GM23338 (cell line): Measurements from ENCODE around the gene SPRR1A. TPM values are rescaled to one million over a fixed set of nuclear protein-coding genes. Genes with fewer than 3 reads are reported as not detected.

Source experiments
- ATAC-seq: fragments of 200-7000 bp; cut with Tn5 transposase; 3 replicates; pipeline ENCODE4 v1.9.1; 2020
- DNase-seq: peaks from one replicate; pipeline ENCODE4 v3.0.0-alpha.2; 2015; ENCODE audit warnings: low spot score
- H2AFZ ChIP-seq: fragments of 200-600 bp; sonication (generic); 2 replicates; pipeline ENCODE4 v1.8.0; 2016; ENCODE audit warnings: antibody characterized with exemption, mild to moderate bottlenecking, moderate library complexity
- H3F3A ChIP-seq: fragments of 200-600 bp; sonication (generic); replicated peaks from 2 replicates; pipeline ENCODE4 v1.8.0; 2017; ENCODE audit warnings: antibody characterized with exemption, mixed run types, low read depth
- H3K27ac ChIP-seq: fragments of 200-600 bp; sonication (generic); 2 replicates; pipeline ENCODE4 v1.6.1; 2016; ENCODE audit warnings: low read depth
- H3K27me3 ChIP-seq: fragments of 200-600 bp; sonication (generic); 2 replicates; pipeline ENCODE4 v1.8.0; 2016; ENCODE audit warnings: mild to moderate bottlenecking, mixed run types, moderate library complexity; ENCODE audit not compliant: insufficient read depth
- H3K36me3 ChIP-seq: fragments of 200-600 bp; sonication (generic); 2 replicates; pipeline ENCODE4 v1.8.0; 2016; ENCODE audit warnings: mild to moderate bottlenecking; ENCODE audit not compliant: insufficient read depth
- H3K4me1 ChIP-seq: fragments of 200-600 bp; sonication (generic); 2 replicates; pipeline ENCODE4 v1.8.0; 2016; ENCODE audit warnings: mild to moderate bottlenecking, moderate library complexity; ENCODE audit not compliant: insufficient read depth
- H3K4me2 ChIP-seq: fragments of 200-600 bp; sonication (generic); 2 replicates; pipeline ENCODE4 v1.7.1; 2017; ENCODE audit warnings: mixed run types
- H3K4me3 ChIP-seq: fragments of 200-600 bp; sonication (generic); 2 replicates; pipeline ENCODE4 v1.6.1; 2016; ENCODE audit warnings: mixed run types
- H3K79me2 ChIP-seq: fragments of 200-600 bp; sonication (generic); replicated peaks from 2 replicates; pipeline ENCODE4 v1.8.0; 2017; ENCODE audit warnings: mild to moderate bottlenecking; ENCODE audit not compliant: insufficient read depth
- H3K9me2 ChIP-seq: fragments of 200-600 bp; sonication (generic); 2 replicates; pipeline ENCODE4 v1.8.0; 2017; ENCODE audit not compliant: insufficient read depth
- H4K20me1 ChIP-seq: fragments of 200-600 bp; sonication (generic); replicated peaks from 2 replicates; pipeline ENCODE4 v1.8.0; 2017; ENCODE audit warnings: mild to moderate bottlenecking; ENCODE audit not compliant: insufficient read depth
- H3K27ac Mint-ChIP-seq: 2 replicates; pipeline ENCODE4 v1.8.0; 2020; ENCODE audit warnings: inconsistent platforms, mild to moderate bottlenecking, moderate library complexity, mixed read lengths
- H3K27me3 Mint-ChIP-seq: 3 replicates; pipeline ENCODE4 v1.8.0; 2022; ENCODE audit warnings: low read depth, mild to moderate bottlenecking, moderate library complexity, mixed read lengths, inconsistent platforms; ENCODE audit not compliant: insufficient read depth, poor library complexity
- H3K36me3 Mint-ChIP-seq: 3 replicates; pipeline ENCODE4 v1.8.0; 2021; ENCODE audit warnings: low read depth, mild to moderate bottlenecking, inconsistent platforms, moderate library complexity, mixed read lengths
- H3K4me1 Mint-ChIP-seq: 3 replicates; pipeline ENCODE4 v1.8.0; 2020; ENCODE audit warnings: mild to moderate bottlenecking, inconsistent platforms, mixed read lengths
- H3K4me3 Mint-ChIP-seq: 3 replicates; pipeline ENCODE4 v1.8.0; 2021; ENCODE audit warnings: moderate library complexity, mild to moderate bottlenecking, inconsistent platforms, mixed read lengths
- H3K9me3 Mint-ChIP-seq: 3 replicates; pipeline ENCODE4 v1.8.0; 2020; ENCODE audit warnings: moderate library complexity, mild to moderate bottlenecking, inconsistent platforms, mixed read lengths
- CREB1 ChIP-seq: fragments of 250-450 bp; sonication (Bioruptor Pico); IDR thresholded peaks from 2 replicates; pipeline ENCODE4 v1.5.0; 2020; ENCODE audit warnings: low read depth, mild to moderate bottlenecking, moderate library complexity
- CTCF ChIP-seq, 2 experiments: fragments of 200-600 bp in 1 of 2; sonication (generic) in 1 of 2; conservative IDR thresholded peaks; 2 replicates each; pipeline versions ENCODE4 v1.5.1 to v1.6.1; 2016 to 2017; ENCODE audit warnings: antibody characterized with exemption in 2 of 2, low read depth in 2 of 2, mild to moderate bottlenecking in 2 of 2, moderate library complexity in 1 of 2
- ETS1 ChIP-seq: IDR thresholded peaks from 2 replicates; pipeline ENCODE4 v1.6.1; 2016; ENCODE audit warnings: antibody characterized with exemption
- EZH2 ChIP-seq: fragments of 200-600 bp; sonication (generic); IDR thresholded peaks from one replicate; pipeline ENCODE4 v1.8.0; 2017; ENCODE audit warnings: antibody characterized with exemption, mild to moderate bottlenecking, low read depth; ENCODE audit not compliant: unreplicated experiment
- EZH2phosphoT487 ChIP-seq: fragments of 200-600 bp; sonication (generic); IDR thresholded peaks from one replicate; pipeline ENCODE4 v1.8.1; 2018; ENCODE audit warnings: antibody characterized with exemption; ENCODE audit not compliant: unreplicated experiment
- JUNB ChIP-seq: IDR thresholded peaks from one replicate; pipeline ENCODE4 v1.6.1; 2016; ENCODE audit warnings: antibody characterized with exemption; ENCODE audit not compliant: unreplicated experiment
- NANOG ChIP-seq: IDR thresholded peaks from 2 replicates; pipeline ENCODE4 v1.6.1; 2016; ENCODE audit warnings: antibody characterized with exemption, borderline replicate concordance
- POLR2AphosphoS5 ChIP-seq: IDR thresholded peaks from 2 replicates; pipeline ENCODE4 v1.6.1; 2016; ENCODE audit warnings: antibody characterized with exemption, low read depth
- STAT1 ChIP-seq: IDR thresholded peaks from one replicate; pipeline ENCODE4 v1.6.1; 2016; ENCODE audit warnings: antibody characterized with exemption; ENCODE audit not compliant: unreplicated experiment
- ZNF114 ChIP-seq: fragments of 250-450 bp; sonication (Bioruptor Pico); IDR thresholded peaks from 2 replicates; pipeline ENCODE4 v1.5.0; 2020; ENCODE audit warnings: mild to moderate bottlenecking, moderate library complexity
- ZNF331 ChIP-seq: fragments of 250-450 bp; sonication (Bioruptor Pico); IDR thresholded peaks from 2 replicates; pipeline ENCODE4 v1.5.0; 2020; ENCODE audit warnings: low read depth, mild to moderate bottlenecking, moderate library complexity
- ZNF462 ChIP-seq: fragments of 250-450 bp; sonication (Bioruptor Pico); IDR thresholded peaks from 2 replicates; pipeline ENCODE4 v1.5.0; 2020; ENCODE audit warnings: mild to moderate bottlenecking, moderate library complexity
- polyA plus RNA-seq: library from polyadenylated mRNA; unstranded; fragments of >200 nt; fragmentation: Nextera tagmentation; extraction: Ambion mirVana; gene quantifications from 2 replicates; pipeline ENCODE4 v1.2.1, GENCODE V29; 2016
- total RNA-seq: library from RNA; depleted of rRNA; stranded (reverse); fragments of >200 nt; shearing (Covaris generic); gene quantifications from 2 replicates; pipeline ENCODE4 v1.2.3, GENCODE V29; 2014
- TF ChIP-seq, protein P1 (sequence below): IDR thresholded peaks from one replicate; pipeline ENCODE4 v1.6.1; 2018; ENCODE audit warnings: antibody characterized with exemption; ENCODE audit not compliant: unreplicated experiment

The SPRR1A gene
- total and polyA plus RNA-seq, 2 experiments from 2014 or later: not detected

GRCh38 chr1:152976688-152977087 lies 7.2 kb upstream of the SPRR1A start:
- Mint-ChIP-seq H3K4me1 (peaks cover 4% of the 10 kb centered on the region; the same call in 2 of the 3 replicates), H3K27me3 (peaks cover 14% of the 10 kb centered on the region), H3K36me3 (no peaks in the 10 kb centered on the region), H3K27ac (no peak overlapping the region), H3K9me3 (no peaks in the 10 kb centered on the region), H3K4me3 (no peak overlapping the region)
- H3K27me3 ChIP-seq: no peaks in the 10 kb centered on the region
- H3K4me1 ChIP-seq: no peaks in the 10 kb centered on the region
- H3K4me2 ChIP-seq: no peak overlapping the region
- peaks cover 8% of the 10 kb centered on the region for H3K9me2 ChIP-seq
- no peak for ATAC-seq
- H2AFZ ChIP-seq: no peak overlapping the region
- H3F3A ChIP-seq: no peaks in the 10 kb centered on the region
- H3K4me3 ChIP-seq: no peak overlapping the region
- no peaks in the 10 kb centered on the region for H4K20me1 ChIP-seq
- TF ChIP-seq STAT1 (no peak), ZNF331 (CRISPR knock-in tag) (no peak), CREB1 (CRISPR knock-in tag) (no peak), ZNF462 (CRISPR knock-in tag) (no peak), ETS1 (no peak), POLR2AphosphoS5 (no peak), JUNB (no peak), ZNF114 (no peak), CTCF (conservative IDR thresholded peaks at IDR 0.05; ENCODE audit: low read depth in 2 of 2) (no peak), EZH2 (no peak), NANOG (no peak), EZH2phosphoT487 (no peak)
- TF ChIP-seq, protein P1, sequence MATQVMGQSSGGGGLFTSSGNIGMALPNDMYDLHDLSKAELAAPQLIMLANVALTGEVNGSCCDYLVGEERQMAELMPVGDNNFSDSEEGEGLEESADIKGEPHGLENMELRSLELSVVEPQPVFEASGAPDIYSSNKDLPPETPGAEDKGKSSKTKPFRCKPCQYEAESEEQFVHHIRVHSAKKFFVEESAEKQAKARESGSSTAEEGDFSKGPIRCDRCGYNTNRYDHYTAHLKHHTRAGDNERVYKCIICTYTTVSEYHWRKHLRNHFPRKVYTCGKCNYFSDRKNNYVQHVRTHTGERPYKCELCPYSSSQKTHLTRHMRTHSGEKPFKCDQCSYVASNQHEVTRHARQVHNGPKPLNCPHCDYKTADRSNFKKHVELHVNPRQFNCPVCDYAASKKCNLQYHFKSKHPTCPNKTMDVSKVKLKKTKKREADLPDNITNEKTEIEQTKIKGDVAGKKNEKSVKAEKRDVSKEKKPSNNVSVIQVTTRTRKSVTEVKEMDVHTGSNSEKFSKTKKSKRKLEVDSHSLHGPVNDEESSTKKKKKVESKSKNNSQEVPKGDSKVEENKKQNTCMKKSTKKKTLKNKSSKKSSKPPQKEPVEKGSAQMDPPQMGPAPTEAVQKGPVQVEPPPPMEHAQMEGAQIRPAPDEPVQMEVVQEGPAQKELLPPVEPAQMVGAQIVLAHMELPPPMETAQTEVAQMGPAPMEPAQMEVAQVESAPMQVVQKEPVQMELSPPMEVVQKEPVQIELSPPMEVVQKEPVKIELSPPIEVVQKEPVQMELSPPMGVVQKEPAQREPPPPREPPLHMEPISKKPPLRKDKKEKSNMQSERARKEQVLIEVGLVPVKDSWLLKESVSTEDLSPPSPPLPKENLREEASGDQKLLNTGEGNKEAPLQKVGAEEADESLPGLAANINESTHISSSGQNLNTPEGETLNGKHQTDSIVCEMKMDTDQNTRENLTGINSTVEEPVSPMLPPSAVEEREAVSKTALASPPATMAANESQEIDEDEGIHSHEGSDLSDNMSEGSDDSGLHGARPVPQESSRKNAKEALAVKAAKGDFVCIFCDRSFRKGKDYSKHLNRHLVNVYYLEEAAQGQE: no peak
- no peaks in the 10 kb centered on the region for H3K79me2 ChIP-seq
- no peak for DNase-seq
- H3K27ac ChIP-seq: no peak overlapping the region
- H3K36me3 ChIP-seq: no peaks in the 10 kb centered on the region
